Stimulated activated CD4-positive, alpha-beta T cell treated with anti-CD3 and anti-CD28 coated beads, Interleukin-4, amount 100 ng/mL, for 48 hours (primary cell): ENCODE measurements around the gene UTP20.

Experiments
- DNase-seq, 2 donors: peaks; one replicate each; pipeline ENCODE4 v3.0.0-alpha.2; 2020; ENCODE audit warnings: low read depth in 2 of 2

UTP20 gene

DNA sequence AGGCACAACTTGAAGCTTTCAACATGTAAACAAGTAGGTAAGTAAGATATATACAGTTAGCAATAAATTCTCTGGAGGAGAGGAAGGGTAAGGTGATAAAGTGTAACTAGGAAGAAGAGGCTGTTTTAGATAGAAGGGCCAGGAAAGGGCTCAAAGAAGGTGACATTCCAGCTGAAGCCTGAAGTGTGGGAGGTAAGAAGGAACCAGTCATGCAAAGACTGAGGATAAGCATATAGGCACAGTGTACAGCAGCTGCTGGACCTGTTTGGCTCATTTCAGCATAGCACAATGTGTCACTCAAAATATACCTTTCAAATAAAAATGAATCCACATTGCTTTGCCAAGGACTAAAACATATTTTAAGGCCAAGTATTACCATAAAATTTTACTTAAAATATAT is 156.2 kb downstream of the UTP20 start:
- no peak for DNase-seq
